GM21423 (cell line): ENCODE measurements around the gene CNTN3.

Experiments used
- ATAC-seq: cut with Tn5 transposase; IDR thresholded peaks from one replicate; pipeline ENCODE4 v1.9.1; 2021; ENCODE audit warnings: mild to moderate bottlenecking, moderate library complexity; ENCODE audit not compliant: unreplicated experiment

The CNTN3 gene

DNA sequence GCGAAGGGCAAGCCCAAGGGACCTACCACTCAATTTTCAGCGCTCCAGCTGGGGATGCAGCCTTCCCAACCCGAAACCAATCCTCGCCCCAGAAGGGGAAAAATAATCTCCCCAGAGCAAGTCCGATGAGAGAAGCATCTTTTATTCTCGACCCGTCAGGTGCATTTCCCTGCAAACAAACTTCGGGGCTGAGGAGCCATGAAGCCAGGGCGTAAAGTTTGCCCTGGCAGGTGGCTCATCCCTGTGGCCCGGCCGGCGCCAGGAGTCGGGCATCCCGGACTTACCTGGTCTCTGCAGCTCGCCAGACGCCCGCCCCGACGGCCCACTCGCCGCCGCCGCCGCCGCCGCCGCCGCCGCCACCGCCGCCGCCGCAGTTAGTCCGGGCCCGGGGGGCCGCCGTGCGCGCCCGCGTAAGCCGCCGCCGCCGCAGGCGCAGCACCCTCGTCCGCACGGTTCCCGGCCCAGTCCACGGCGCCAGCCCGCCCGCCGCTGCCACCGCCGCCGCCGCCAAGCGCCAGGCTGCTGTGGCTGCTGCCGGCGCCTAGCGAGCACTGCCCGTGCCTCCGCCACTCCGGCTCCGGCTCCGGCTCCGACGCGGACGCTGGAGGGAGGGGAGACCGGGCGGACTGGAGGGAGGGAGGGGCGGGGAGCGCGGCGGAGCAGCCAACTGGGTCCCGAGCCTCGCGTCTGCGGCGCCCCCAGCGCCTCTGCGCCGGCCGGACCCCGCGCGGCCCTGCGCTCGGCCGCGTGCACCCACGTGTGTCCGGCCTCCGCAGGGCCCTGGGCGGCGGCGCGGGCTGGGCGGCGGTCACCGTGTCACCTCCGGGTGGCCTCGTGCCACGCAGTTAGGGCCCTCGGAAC is at the start of gene CNTN3:
CNTN3 (minus strand) TSS at position 553 of the 861 bp plus-strand sequence. CDS start 93,547 bp downstream, outside the sequence.
- no peak for ATAC-seq

- no peak for ATAC-seq
Measured at GRCh38 chr3:74663178-74663577, 48.7 kb upstream of the CNTN3 start.

- no peak for ATAC-seq
Measured at GRCh38 chr3:74661672-74662071, 47.2 kb upstream of the CNTN3 start.

GRCh38 chr3:74651885-74652284 is 37.4 kb upstream of the CNTN3 start:
- ATAC-seq = no peak

- ATAC-seq = no peak
Measured at GRCh38 chr3:74651292-74651691, 36.8 kb upstream of the CNTN3 start.

DNA sequence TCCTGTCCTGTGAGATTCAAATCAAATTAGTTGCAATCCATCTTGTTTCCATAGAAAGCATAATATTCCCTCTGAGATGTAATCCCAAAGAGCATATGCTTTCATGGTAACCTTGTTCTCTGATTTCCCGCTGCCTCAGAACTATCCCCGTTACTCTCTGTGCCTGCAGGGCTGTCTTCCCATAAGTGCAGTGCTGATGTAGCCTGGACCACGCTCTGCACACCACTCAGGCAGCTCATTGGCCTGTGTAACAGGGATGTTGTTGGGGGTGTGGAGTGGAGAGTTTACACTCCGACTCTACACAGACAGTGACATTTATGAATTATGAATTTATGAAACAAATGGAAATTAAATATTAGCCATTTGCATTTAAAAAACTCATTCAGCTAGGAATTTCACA is 33.6 kb upstream of the CNTN3 start:
- ATAC-seq = no peak

DNA sequence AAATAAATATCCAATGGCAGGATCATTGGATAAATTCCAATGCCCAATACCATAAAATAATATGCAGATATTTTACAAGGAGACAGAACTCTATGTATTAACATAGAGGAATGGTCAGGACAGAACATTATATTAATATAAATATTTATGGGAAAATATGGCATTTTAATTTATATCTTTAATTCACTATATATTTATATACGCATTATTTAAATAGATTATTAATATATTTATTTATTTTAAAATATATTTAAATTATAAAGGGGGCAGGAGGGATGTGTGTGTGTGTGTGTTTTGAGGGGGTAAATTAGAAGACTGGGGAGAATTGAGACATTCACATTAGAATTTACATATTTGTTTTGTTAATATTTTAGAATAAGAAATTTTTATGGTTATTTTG is 31.6 kb upstream of the CNTN3 start:
- no peak for ATAC-seq

GRCh38 chr3:74643636-74644035 is 29.2 kb upstream of the CNTN3 start:
- ATAC-seq = no peak

DNA sequence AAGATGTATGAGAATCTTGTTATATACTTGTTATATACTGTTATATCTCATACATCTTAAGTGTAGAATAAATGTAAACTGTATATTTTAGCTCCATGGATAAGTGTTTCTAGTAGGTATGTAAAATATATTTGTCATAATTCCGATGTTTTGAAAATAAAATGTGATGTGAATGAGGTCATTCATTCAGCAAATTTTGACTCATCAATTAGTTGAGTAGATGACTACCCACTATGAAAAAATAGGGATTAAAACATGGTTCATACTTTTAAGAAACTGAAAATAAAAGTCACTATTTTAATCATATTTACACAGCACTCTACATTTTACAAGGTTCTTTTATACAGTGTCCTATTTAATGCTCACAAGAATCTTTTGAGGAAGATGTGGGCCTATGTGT is 28.4 kb upstream of the CNTN3 start:
- no peak for ATAC-seq

DNA sequence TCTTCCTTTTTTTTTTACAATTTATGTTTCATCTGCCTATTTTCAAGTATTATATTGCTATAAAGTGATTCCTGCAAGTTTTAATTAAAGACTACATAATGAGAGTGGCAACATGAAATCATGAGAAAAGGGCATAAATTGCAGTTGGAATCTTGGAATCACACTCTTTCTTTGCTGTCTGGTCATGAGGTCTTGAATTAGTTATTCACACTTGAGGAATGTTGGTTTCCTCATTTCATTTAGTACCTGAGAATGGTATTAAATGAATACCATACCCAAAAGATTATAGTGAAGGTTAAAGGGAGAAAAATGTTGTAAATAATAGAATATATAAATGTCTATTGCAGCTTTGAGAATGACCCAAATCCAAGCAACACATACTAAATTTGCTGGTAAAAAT is 25.8 kb upstream of the CNTN3 start:
- ATAC-seq = no peak

DNA sequence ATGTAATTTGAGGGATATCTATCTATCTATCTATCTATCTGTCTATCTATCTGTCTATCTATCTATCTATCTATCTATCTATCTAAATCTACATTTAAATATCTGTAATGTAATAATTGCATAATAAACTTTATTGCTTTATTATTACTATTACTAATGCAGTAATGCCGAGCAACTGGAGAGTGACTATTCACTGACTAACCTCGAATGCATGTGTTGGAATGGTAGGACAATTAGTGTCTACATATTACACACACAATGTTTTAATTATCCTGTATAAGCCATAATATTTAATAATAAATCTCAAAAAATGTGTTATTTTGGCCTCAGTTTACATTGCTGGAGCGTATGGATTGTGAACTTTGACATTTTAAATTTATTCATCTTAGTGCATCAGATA is 25.2 kb upstream of the CNTN3 start:
- no peak for ATAC-seq

DNA sequence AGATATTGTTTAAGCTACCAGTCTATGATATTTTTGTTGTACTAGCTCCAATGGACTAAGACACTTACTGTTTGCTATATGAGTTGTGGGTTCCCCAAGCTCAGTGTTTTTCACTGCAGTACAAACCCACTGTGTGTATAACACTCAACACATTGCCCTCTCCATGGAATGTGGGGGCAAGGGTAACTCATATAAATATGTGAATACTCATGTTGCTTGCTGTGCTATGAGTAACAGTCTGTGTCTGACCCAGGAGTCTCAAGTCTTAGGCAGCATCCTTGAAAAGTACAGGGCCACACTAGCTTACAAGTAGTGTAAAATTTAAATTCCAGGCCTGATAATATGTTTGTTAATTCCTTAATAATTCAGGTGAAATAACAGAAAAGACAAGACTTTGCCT is 22.5 kb upstream of the CNTN3 start:
- ATAC-seq = no peak

DNA sequence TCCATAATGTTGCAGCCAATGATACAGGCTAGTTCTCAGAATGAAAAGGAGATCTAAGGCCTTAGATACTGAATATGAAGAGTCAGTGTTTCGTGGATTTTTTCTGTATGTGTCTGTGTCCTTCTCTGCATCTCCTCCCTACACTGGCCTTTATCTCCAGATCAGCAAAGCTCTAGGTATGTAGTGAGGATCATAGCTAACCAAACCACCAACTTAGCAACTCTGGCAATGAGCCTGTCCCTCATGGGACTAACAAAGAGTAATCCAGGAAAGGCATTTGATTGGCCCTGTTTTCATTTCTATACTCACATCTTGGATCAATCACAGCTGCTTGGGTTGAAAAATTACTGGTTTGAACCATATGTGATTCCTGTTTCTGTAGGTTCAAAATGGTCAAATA is 18.6 kb upstream of the CNTN3 start:
- no peak for ATAC-seq

GRCh38 chr3:74631351-74632140 is 17.1 kb upstream of the CNTN3 start:
- no peak for ATAC-seq

DNA sequence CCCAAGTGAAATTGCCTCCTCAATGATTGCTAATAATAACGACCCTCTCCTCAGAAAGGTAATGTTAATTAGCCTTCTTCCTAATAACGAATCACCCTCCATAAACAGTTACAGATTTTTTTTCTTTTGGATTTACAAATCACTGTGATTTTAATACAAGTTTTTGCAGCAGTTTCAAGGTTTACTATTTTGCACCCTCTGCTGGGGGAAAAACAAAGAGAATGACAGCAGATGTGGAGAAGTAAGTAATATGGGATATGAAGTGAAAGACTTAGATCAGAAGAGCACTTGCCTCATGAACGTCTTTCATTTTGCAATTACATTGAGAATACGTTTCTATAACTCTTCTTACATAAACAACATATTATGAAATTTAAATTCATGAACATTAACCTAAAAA is 16.1 kb upstream of the CNTN3 start:
- ATAC-seq = no peak

- ATAC-seq = no peak
Measured at GRCh38 chr3:74626011-74626410, 11.6 kb upstream of the CNTN3 start.

GRCh38 chr3:74624301-74624700 is 9.8 kb upstream of the CNTN3 start:
- ATAC-seq = no peak

GRCh38 chr3:74623261-74623836 is 8.9 kb upstream of the CNTN3 start:
- no peak for ATAC-seq

DNA sequence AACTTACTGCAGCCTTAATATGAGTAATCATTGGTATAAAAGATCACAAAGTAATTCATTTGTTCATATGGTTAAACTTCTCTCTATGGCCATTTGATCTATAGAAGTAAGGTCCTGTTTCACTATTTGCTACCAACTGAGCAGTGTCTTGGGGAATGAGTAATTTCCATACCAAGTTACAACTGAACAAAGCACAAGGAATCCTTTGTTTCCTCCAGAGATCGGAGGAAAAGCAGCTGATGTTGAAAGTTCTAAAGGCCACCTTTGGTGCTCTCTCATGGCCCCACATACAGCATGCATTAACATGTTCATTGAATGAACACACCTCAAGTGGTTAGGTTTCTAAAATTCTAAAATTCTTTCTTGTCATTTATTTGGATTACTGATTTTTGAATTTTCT is 7.1 kb upstream of the CNTN3 start:
- ATAC-seq = no peak

GRCh38 chr3:74617776-74618175 is 3.3 kb upstream of the CNTN3 start:
- ATAC-seq = no peak

GRCh38 chr3:74613521-74614106 is 845 bp downstream of the CNTN3 start:
- ATAC-seq = no peak
